GM21723 (cell line): ENCODE results near the gene NUTM2D.
"Not testable (repeated sequence)": the region's sequence is repeated elsewhere in the genome, so short reads cannot be mapped to it uniquely, and the experiment has no call there.

Experiments
- ATAC-seq: cut with Tn5 transposase; IDR thresholded peaks from one replicate; pipeline ENCODE4 v1.9.1; 2021; ENCODE audit warnings: mild to moderate bottlenecking, moderate library complexity; ENCODE audit not compliant: unreplicated experiment

The NUTM2D gene

GRCh38 chr10:87374091-87374490 lies 16.5 kb downstream of the NUTM2D start:
- ATAC-seq: not testable (repeated sequence)

- ATAC-seq: not testable (repeated sequence)
Observed at GRCh38 chr10:87379115-87379514, 21.6 kb downstream of the NUTM2D start.

GRCh38 chr10:87383149-87383857 lies 25.8 kb downstream of the NUTM2D start:
- not testable (repeated sequence) for ATAC-seq

- not testable (repeated sequence) for ATAC-seq
Observed at GRCh38 chr10:87384283-87384682, 26.7 kb downstream of the NUTM2D start.

- not testable (repeated sequence) for ATAC-seq
Observed at GRCh38 chr10:87385762-87386360, 28.3 kb downstream of the NUTM2D start.

GRCh38 chr10:87391360-87391759 lies 33.8 kb downstream of the NUTM2D start:
- not testable (repeated sequence) for ATAC-seq

GRCh38 chr10:87396206-87396605 lies 38.7 kb downstream of the NUTM2D start:
- not testable (repeated sequence) for ATAC-seq

- ATAC-seq: peak; percentile 51
Observed at GRCh38 chr10:87398436-87398835, 40.9 kb downstream of the NUTM2D start.

- ATAC-seq: not testable (repeated sequence)
Observed at GRCh38 chr10:87407516-87408467, 50.2 kb downstream of the NUTM2D start.

- not testable (repeated sequence) for ATAC-seq
Observed at GRCh38 chr10:87413921-87414320, 56.4 kb downstream of the NUTM2D start.
